Measurements from ENCODE around the gene ZFAND2A. TPM values are rescaled to one million over a fixed set of nuclear protein-coding genes. Genes with fewer than 3 reads are reported as not detected.

The ZFAND2A gene
- total RNA-seq, 1 experiment from 2014 or later = 28.4 TPM

GRCh38 chr7:1189986-1190772 lies 30.2 kb upstream of the ZFAND2A start:
- POLR2A ChIA-PET (ENCODE audit: unreplicated experiment) = no interaction called here
- H2AFZ ChIP-seq (ENCODE audit: low read length) = no peak overlapping the region
- H3K36me3 ChIP-seq (ENCODE audit: low read depth, low read length) = no peaks in the 10 kb centered on the region
- H3K4me1 ChIP-seq (ENCODE audit: insufficient read depth, low read length) = peaks cover 7% of the 10 kb centered on the region; the same call in 1 of the 2 replicates
- TF ChIP-seq EZH2phosphoT487 (IDR thresholded peaks at IDR 0.05; ENCODE audit: borderline replicate concordance, low read length) (no peak), CTCF (conservative IDR thresholded peaks at IDR 0.05; ENCODE audit: low read depth, low read length) (no peak), EZH2 (IDR thresholded peaks at IDR 0.05; ENCODE audit: low read length, unreplicated experiment) (no peak)
- H4K20me1 ChIP-seq (ENCODE audit: low read length) = no peaks in the 10 kb centered on the region
- intact Hi-C loops (cut with micrococcal nuclease) = no loop called here
- no peak for ATAC-seq
- no peak overlapping the region for H3K4me2 ChIP-seq (ENCODE audit: low read length)
- H3K79me2 ChIP-seq (ENCODE audit: low read length) = no peaks in the 10 kb centered on the region
- peaks cover 19% of the 10 kb centered on the region for H3K27me3 ChIP-seq (ENCODE audit: low read length)
- H3F3A ChIP-seq (ENCODE audit: low read length, unreplicated experiment) = no peaks in the 10 kb centered on the region
- H3K9me3 ChIP-seq (ENCODE audit: low read length) = no peaks in the 10 kb centered on the region
- no peak for DNase-seq
- no peak overlapping the region for H3K27ac ChIP-seq (ENCODE audit: low read length)
- no TSS peak for BruUV-seq (replicated peaks)
- H3K9me2 ChIP-seq (replicated peaks; ENCODE audit: low read length) = no peaks in the 10 kb centered on the region
- CTCF ChIA-PET = no interaction called here
- no peak overlapping the region for H3K4me3 ChIP-seq (ENCODE audit: low read length)
- no peak overlapping the region for H3K9ac ChIP-seq (ENCODE audit: low read length)

- TF ChIP-seq EZH2phosphoT487 (IDR thresholded peaks at IDR 0.05; ENCODE audit: borderline replicate concordance, low read length) (no peak), CTCF (conservative IDR thresholded peaks at IDR 0.05; ENCODE audit: low read depth, low read length) (no peak), EZH2 (IDR thresholded peaks at IDR 0.05; ENCODE audit: low read length, unreplicated experiment) (no peak)
- no peaks in the 10 kb centered on the region for H3F3A ChIP-seq (ENCODE audit: low read length, unreplicated experiment)
- H3K9me3 ChIP-seq (ENCODE audit: low read length) = no peaks in the 10 kb centered on the region
- peaks cover 21% of the 10 kb centered on the region for H3K27me3 ChIP-seq (ENCODE audit: low read length)
- H3K36me3 ChIP-seq (ENCODE audit: low read depth, low read length) = no peaks in the 10 kb centered on the region
- H3K4me3 ChIP-seq (ENCODE audit: low read length) = no peak overlapping the region
- H3K27ac ChIP-seq (ENCODE audit: low read length) = no peak overlapping the region
- H4K20me1 ChIP-seq (ENCODE audit: low read length) = no peaks in the 10 kb centered on the region
- H3K79me2 ChIP-seq (ENCODE audit: low read length) = no peaks in the 10 kb centered on the region
- H3K9ac ChIP-seq (ENCODE audit: low read length) = no peak overlapping the region
- POLR2A ChIA-PET (ENCODE audit: unreplicated experiment) = no interaction called here
- intact Hi-C loops (cut with micrococcal nuclease) = no loop called here
- no peak for DNase-seq
- ATAC-seq = no peak
- H3K4me2 ChIP-seq (ENCODE audit: low read length) = no peak overlapping the region
- peaks cover 7% of the 10 kb centered on the region; the same call in 1 of the 2 replicates for H3K4me1 ChIP-seq (ENCODE audit: insufficient read depth, low read length)
- CTCF ChIA-PET = no interaction called here
- H3K9me2 ChIP-seq (replicated peaks; ENCODE audit: low read length) = no peaks in the 10 kb centered on the region
- BruUV-seq (replicated peaks) = no TSS peak
- no peak overlapping the region for H2AFZ ChIP-seq (ENCODE audit: low read length)
Observed at GRCh38 chr7:1188720-1189294, 28.8 kb upstream of the ZFAND2A start.

- Histone ChIP-seq H3K79me2 (ENCODE audit: low read length) (no peaks in the 10 kb centered on the region), H3K9me2 (replicated peaks; ENCODE audit: low read length) (no peaks in the 10 kb centered on the region), H3K36me3 (ENCODE audit: low read depth, low read length) (no peaks in the 10 kb centered on the region), H3K9ac (ENCODE audit: low read length) (no peak overlapping the region), H3K4me1 (ENCODE audit: insufficient read depth, low read length) (no peaks in the 10 kb centered on the region), H3K4me2 (ENCODE audit: low read length) (no peak overlapping the region), H3K9me3 (ENCODE audit: low read length) (no peaks in the 10 kb centered on the region), H4K20me1 (ENCODE audit: low read length) (no peaks in the 10 kb centered on the region), H2AFZ (ENCODE audit: low read length) (no peak overlapping the region), H3K27me3 (ENCODE audit: low read length) (peaks cover 21% of the 10 kb centered on the region), H3K4me3 (ENCODE audit: low read length) (no peak overlapping the region), H3K27ac (ENCODE audit: low read length) (no peak overlapping the region), H3F3A (ENCODE audit: low read length, unreplicated experiment) (no peaks in the 10 kb centered on the region)
- intact Hi-C loops (cut with micrococcal nuclease) = no loop called here
- BruUV-seq (replicated peaks) = no TSS peak
- TF ChIP-seq CTCF (conservative IDR thresholded peaks at IDR 0.05; ENCODE audit: low read depth, low read length) (no peak), EZH2 (IDR thresholded peaks at IDR 0.05; ENCODE audit: low read length, unreplicated experiment) (no peak), EZH2phosphoT487 (IDR thresholded peaks at IDR 0.05; ENCODE audit: borderline replicate concordance, low read length) (no peak)
- DNase-seq (no peak), ATAC-seq (no peak)
- ChIA-PET POLR2A (ENCODE audit: unreplicated experiment) (no interaction called here), CTCF (no interaction called here)
Observed at GRCh38 chr7:1187127-1187526, 27.1 kb upstream of the ZFAND2A start.
